Left forelimb (tissue), 1 donor: ENCODE results near the gene TMEM50B.
A peak's percentile ranks its signal among the peaks of the same experiment; 100 is the strongest.
"Not testable (repeated sequence)": the region's sequence is repeated elsewhere in the genome, so short reads cannot be mapped to it uniquely, and the experiment has no call there.

ENCODE experiments used
- DNase-seq: peaks from one replicate; pipeline ENCODE4 v3.0.0-alpha.2; 2018; ENCODE audit warnings: low spot score

Gene TMEM50B

DNA sequence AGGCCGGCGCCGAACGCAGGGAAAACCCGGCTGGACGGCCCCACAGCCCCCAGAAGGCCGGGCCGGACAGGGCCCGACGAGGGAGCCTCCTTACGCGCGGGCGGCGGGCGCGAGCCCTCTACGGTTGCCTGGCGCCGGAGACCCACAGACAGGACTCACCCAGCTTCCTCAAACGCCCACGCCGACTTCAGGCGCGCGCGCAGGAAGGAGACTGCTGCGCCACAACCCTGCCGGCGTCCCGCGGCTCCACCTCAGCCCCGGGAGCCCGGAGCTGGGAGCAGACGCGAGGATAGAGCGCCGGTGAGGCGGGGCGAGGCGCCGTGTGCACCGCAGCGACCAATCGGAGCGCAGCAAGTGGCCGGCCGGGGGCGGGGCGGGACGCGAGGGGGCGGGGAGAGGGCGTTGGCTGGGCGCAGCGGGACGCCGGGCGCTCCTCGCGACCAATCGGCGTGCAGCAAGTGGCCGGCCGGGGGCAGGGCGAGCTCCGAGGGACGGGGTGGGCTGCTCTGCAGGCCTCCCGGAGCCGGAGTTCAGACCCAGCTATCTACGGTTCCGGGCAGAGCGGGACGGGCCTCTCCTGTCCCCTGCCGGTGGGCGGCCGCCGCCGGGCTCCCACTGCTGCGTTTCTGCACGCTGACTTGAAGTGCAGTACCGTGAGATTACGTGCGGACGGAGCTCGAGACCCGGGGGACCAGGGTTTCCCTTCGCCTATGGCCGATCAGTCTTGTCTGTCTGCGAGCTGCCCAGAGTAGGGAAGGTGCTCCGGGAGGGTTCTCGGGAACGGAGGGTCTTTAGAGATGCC is at the start of gene TMEM50B:
TSS of gene TMEM50B (minus strand) at position 296 of the 802 bp plus-strand sequence. CDS start 11,089 bp downstream, outside the sequence.
- peak; percentile 100 for DNase-seq

GRCh38 chr21:33522953-33523349 is 43.2 kb upstream of the TMEM50B start:
- no peak for DNase-seq

- DNase-seq = no peak
Measured at GRCh38 chr21:33522297-33522952, 42.7 kb upstream of the TMEM50B start.

- DNase-seq = no peak
Measured at GRCh38 chr21:33518899-33519298, 39.1 kb upstream of the TMEM50B start.

DNA sequence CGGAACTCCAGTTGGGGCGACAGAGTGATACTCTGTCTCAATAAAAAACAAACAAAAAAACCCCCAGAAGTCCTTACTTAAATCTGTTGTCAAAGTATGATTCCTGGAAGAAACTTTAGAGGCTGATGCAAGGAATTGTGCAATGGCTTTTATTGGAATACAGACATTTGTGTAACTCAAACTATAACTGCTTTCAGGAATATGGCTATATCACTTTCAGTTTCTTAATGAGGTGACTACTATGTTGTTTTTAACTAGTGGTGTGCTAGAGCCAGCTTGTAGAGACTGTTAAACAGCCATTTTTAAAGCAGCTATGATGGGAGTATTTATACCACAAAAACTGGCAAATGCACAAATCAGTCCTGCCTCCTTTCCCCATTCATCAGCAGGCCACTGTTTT is 34.5 kb upstream of the TMEM50B start:
- no peak for DNase-seq

GRCh38 chr21:33512481-33512880 is 32.7 kb upstream of the TMEM50B start:
- DNase-seq = no peak

GRCh38 chr21:33511639-33512038 is 31.9 kb upstream of the TMEM50B start:
- no peak for DNase-seq

DNA sequence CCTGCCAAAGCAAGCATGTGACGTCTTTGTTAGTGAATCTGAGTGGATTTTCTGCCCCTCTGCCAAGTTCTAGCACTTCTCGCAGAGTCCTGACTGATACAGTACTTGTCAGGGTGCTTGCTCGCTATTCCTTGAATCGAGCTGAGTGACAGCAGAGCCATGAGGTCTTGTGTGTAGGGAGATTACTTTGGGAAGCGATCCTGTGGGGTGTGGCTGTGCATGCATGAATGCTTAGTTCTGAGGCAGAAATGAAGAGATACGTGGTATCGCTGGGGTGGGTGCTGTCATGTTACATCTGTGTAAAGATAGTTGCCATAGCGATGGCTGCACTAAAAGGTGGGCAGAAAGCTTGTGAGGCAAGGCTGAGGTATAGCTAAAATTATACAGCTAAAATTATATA is 31.1 kb upstream of the TMEM50B start:
- no peak for DNase-seq

DNA sequence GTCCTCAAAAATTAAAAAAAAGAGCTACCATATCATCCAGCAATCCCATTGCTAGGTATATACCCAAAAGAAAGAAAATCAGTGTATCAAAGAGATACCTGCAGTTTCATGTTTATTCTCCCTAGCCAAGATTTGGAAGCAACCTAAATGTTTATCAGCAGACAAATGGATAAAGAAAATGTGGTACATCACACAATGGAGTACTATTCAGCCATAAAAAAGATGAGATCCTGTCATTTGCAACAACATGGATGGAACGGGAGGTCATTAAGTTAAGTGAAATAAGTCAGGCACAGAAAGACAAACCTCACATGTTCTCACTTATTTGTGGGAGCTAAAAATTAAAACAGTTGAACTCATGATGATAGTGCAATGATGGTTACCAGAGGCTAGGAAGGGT is 27.2 kb upstream of the TMEM50B start:
- not testable (repeated sequence) for DNase-seq

DNA sequence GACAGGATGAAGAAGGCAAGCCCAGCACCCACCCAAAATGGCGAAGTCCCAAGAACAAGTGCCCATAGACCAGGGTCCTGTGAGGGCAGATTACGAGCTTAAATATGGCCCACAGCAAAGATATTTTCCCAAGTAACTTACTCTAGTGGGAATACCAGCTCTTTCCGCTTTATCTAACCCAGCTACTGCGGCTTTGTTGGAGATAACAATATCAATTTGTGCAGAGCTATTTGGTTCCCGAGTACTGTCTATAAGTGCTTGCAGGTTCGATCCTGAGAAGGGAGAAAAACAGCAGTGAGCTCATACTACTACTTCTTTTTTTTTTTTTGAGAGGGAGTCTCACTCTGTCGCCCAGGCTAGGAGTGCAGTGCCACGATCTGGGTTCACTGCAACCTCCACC is 26.1 kb upstream of the TMEM50B start:
- DNase-seq = no peak

DNA sequence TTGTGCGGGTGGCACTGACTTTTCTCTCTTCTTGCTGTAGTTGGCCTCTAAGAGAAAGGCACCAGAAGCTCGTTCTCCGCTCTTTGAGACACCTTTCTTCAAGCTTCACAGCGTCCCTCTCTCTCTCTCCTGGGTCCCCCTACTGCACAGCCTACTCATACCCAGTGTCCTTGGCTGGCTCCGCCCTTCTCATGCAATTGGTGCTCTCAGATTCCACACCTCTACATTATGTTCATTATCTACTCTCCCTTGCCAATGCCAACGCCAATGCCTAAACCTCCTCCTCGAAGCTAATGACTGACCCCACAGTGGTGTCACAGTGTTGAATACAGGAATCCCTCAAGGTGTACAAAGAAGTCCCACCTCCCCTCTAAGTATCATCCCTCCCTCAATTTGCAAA is 16.6 kb upstream of the TMEM50B start:
- DNase-seq = no peak

DNA sequence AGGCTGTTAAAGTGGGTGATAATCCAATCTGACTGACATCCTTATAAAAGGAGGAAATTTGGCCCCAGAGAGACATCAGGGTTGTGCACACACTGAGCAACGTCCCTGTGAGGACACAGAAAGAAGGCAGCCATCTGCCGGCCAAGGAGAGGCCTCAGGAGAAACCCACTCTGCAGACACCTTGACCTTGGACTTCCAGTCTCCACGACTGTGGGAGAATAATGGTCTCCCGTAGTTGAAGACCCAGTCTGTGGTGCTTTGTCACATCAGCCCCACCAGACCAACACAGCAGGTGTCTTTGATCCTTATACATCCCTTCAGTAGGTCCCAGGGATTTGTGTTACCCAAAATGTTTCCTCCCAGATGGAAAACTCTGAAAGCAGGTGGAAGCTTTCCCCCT is 16.0 kb upstream of the TMEM50B start:
- DNase-seq = no peak

GRCh38 chr21:33493756-33494155 is 14.0 kb upstream of the TMEM50B start:
- no peak for DNase-seq

- DNase-seq = no peak
Measured at GRCh38 chr21:33492571-33492970, 12.8 kb upstream of the TMEM50B start.

GRCh38 chr21:33491373-33492102 is 11.8 kb upstream of the TMEM50B start, which contains the start of gene DNAJC28:
Gene DNAJC28 (minus strand): TSS chr21:33491716. CDS start chr21:33489393, 2,323 bp downstream.
- DNase-seq = peak; percentile 98

- no peak for DNase-seq
Measured at GRCh38 chr21:33490991-33491372, 11.2 kb upstream of the TMEM50B start.

DNA sequence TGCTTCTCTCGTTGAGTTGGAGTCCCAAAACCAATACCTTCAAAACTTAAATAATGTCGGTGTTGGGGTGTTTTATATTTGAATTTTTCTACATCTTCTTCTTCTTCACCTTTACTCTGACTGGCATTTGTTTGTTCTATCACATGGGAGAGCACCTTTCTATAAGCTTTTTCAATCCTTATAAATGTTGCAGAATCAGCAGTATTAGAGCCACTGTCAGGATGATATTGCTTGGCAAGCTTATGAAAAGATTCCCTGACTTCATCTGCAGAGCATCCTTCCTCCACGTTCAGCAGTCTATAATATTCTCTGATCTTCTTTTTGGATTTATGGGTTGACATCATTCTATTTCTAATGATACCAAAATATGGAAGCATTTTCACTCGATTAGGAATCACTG is 9.2 kb upstream of the TMEM50B start:
- DNase-seq = no peak

DNA sequence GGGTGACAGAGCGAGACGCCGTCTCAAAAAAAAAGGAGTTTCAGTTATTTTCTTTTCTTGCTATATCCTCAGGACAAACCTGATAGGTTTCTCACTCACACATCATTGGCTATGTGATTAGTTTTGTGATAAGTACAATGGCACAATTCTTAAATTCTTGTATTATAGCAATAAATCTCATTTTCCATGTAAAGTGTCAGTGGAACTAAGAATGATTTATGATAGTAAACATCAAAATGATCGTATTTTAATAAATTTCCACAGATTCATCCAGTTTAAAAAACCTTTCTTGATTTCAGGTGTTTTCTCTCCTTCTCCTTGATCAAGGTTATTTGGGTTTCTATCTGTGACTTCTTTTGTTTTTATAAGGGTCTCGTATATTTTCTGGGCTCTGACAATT is 8.2 kb upstream of the TMEM50B start:
- no peak for DNase-seq

GRCh38 chr21:33481314-33481943 is 1.7 kb upstream of the TMEM50B start:
- DNase-seq = no peak

DNA sequence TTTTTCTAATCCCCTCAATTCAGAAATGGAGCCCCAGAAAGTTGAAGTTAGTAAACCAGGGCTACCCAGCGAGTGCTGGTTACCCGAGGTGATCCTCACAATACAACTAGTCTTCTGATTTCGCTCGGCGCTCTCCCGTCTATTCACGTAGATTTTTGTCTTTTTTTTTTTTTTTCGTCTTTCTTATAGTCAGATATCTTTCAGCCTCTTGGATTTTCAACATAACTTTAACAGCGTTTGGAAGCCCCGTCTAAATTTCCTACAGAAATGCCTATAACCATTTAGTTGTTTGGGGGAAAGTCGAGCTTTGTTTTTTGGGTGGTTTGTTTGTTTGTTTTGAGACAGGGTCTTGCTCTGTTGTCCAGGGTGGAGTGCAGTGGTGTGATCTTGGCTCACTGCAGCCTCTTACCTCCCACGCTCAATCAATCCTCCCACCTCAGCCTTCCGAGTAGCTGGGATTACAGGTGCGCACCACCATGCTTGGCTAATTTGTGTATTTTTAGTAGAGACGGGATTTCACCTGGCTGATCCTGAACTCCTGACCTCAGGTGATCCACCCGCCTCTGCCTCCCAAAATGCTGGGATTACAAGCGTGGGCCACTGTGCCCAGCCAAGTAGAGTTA is 818 bp upstream of the TMEM50B start:
- DNase-seq = no peak

- DNase-seq = no peak
Measured at GRCh38 chr21:33478935-33479678, 667 bp downstream of the TMEM50B start.
